Right ventricle myocardium superior (tissue), 1 donor: ENCODE measurements around the gene MFAP4. TPM values are rescaled to one million over a fixed set of nuclear protein-coding genes. Genes with fewer than 3 reads are reported as not detected.

Experiments used
- ATAC-seq: fragments of 200-7000 bp; cut with Tn5 transposase; one replicate; pipeline ENCODE4 v1.9.1; 2020; ENCODE audit warnings: mild to moderate bottlenecking; ENCODE audit not compliant: poor library complexity
- DNase-seq: peaks from one replicate; pipeline ENCODE4 v3.0.0-alpha.2; 2020
- intact Hi-C: fragments of 100-400 bp; cut with DNase I; formaldehyde crosslinking; loops from one replicate; pipeline ENCODE4 v1.11.2; 2022
- total RNA-seq: library from RNA; stranded (reverse); fragmentation: NEBNext Ultra II Directional; extraction: Animal tissue kit (Norgen Biotek cat#: 25700); gene quantifications from one replicate; pipeline ENCODE4 v1.2.1, GENCODE V29; 2021
- donor health status: DM: no; HTN: yes; CAD: no; lungs with severe emphysema.

Gene MFAP4
- total RNA-seq, 1 donor from 2014 or later: 42.9 TPM

- DNase-seq: no peak
- ATAC-seq: no peak
- intact Hi-C loops: no loop called here
Observed at GRCh38 chr17:19388791-19389785, 2.1 kb upstream of the MFAP4 start.

- no peak for DNase-seq
- peak; percentile 4 for ATAC-seq
- intact Hi-C loops: no loop called here
Observed at GRCh38 chr17:19387921-19388521, 1.0 kb upstream of the MFAP4 start.

GRCh38 chr17:19386051-19386929 is 700 bp downstream of the MFAP4 start:
- ATAC-seq (peak; percentile 31), DNase-seq (peak; percentile 85)
- intact Hi-C loops: no loop called here

- DNase-seq: no peak
- ATAC-seq: no peak
- intact Hi-C loops: no loop called here
Observed at GRCh38 chr17:19385521-19385983, 1.4 kb downstream of the MFAP4 start.

- ATAC-seq (peak; percentile 70), DNase-seq (peak; percentile 95)
- intact Hi-C loops: no loop called here
Observed at GRCh38 chr17:19384723-19385391, 2.1 kb downstream of the MFAP4 start.

- intact Hi-C loops: no loop called here
- peak; percentile 68 for DNase-seq
- no peak for ATAC-seq
Observed at GRCh38 chr17:19383681-19384470, 3.1 kb downstream of the MFAP4 start.

GRCh38 chr17:19382531-19383444 is 4.2 kb downstream of the MFAP4 start:
- no peak for ATAC-seq
- intact Hi-C loops: no loop called here
- no peak for DNase-seq

- intact Hi-C loops: no loop called here
- DNase-seq: no peak
- ATAC-seq: no peak
Observed at GRCh38 chr17:19381741-19382444, 5.1 kb downstream of the MFAP4 start.

- intact Hi-C loops: no loop called here
- DNase-seq: no peak
- no peak for ATAC-seq
Observed at GRCh38 chr17:19381361-19381740, 5.6 kb downstream of the MFAP4 start.

GRCh38 chr17:19380481-19381301 is 6.3 kb downstream of the MFAP4 start:
- ATAC-seq (no peak), DNase-seq (no peak)
- intact Hi-C loops: no loop called here

GRCh38 chr17:19379361-19380065 is 7.5 kb downstream of the MFAP4 start:
- ATAC-seq: no peak
- no peak for DNase-seq
- intact Hi-C loops: no loop called here

- intact Hi-C loops: no loop called here
- no peak for ATAC-seq
- no peak for DNase-seq
Observed at GRCh38 chr17:19378416-19379360, 8.3 kb downstream of the MFAP4 start, which contains the start of gene MAPK7. TSS of gene MAPK7 (plus strand) at chr17:19378498. CDS start at chr17:19378901, 403 bp downstream.

GRCh38 chr17:19377602-19378415 is 9.2 kb downstream of the MFAP4 start:
- ATAC-seq (peak; percentile 94), DNase-seq (peak; percentile 99)
- intact Hi-C loops: no loop called here
